IPS-20b (cell line): ENCODE measurements around the gene ETV2.
A peak's percentile ranks its signal among the peaks of the same experiment; 100 is the strongest.

ENCODE experiments used
- H3K27ac ChIP-seq: one replicate; pipeline ENCODE4 v1.5.1; 2013; ENCODE audit warnings: low read length
- H3K27me3 ChIP-seq: 2 replicates; pipeline ENCODE4 v1.6.1; 2013; ENCODE audit warnings: mild to moderate bottlenecking, low read length, inconsistent platforms; ENCODE audit not compliant: insufficient read depth
- H3K36me3 ChIP-seq: 2 replicates; pipeline ENCODE4 v1.6.1; 2013; ENCODE audit warnings: low read depth, mild to moderate bottlenecking, inconsistent platforms, low read length, moderate library complexity; ENCODE audit not compliant: insufficient read depth
- H3K4me1 ChIP-seq: 2 replicates; pipeline ENCODE4 v1.6.1; 2013; ENCODE audit warnings: mild to moderate bottlenecking, control low read depth, inconsistent platforms, low read length, moderate library complexity; ENCODE audit not compliant: insufficient read depth
- H3K4me3 ChIP-seq: 2 replicates; pipeline ENCODE4 v1.5.1; 2013; ENCODE audit warnings: mild to moderate bottlenecking, low read length, inconsistent platforms
- H3K9ac ChIP-seq: 2 replicates; pipeline ENCODE4 v1.6.1; 2013; ENCODE audit warnings: low read depth, mild to moderate bottlenecking, inconsistent platforms, low read length, moderate library complexity
- H3K9me3 ChIP-seq: 2 replicates; pipeline ENCODE4 v1.6.1; 2013; ENCODE audit warnings: mild to moderate bottlenecking, low read depth, low read length, inconsistent platforms; ENCODE audit not compliant: insufficient read depth

ETV2 gene

GRCh38 chr19:35612224-35612558, 29.4 kb upstream of the ETV2 start:
- Histone ChIP-seq H3K27ac (no peak overlapping the region), H3K4me3 (peak overlapping the region; percentile 84), H3K4me1 (0 out of 2 replicates have a peak, but pooled peaks cover 3% of the 10 kb centered on the region), H3K36me3 (peaks cover 24% of the 10 kb centered on the region), H3K9ac (no peak overlapping the region; the same call in 1 of the 2 replicates), H3K9me3 (peaks cover 6% of the 10 kb centered on the region), H3K27me3 (peaks cover 8% of the 10 kb centered on the region)

GRCh38 chr19:35612559-35613321, 28.8 kb upstream of the ETV2 start, which contains the start of gene HAUS5:
Gene HAUS5 (plus strand): TSS chr19:35612735. CDS start chr19:35612795, 60 bp downstream.
- Histone ChIP-seq H3K36me3 (peaks cover 29% of the 10 kb centered on the region), H3K9ac (peak within 1 kb of the TSS; percentile 94), H3K27ac (no peak within 1 kb of the TSS), H3K4me1 (0 out of 2 replicates have a peak, but pooled peaks cover 3% of the 10 kb centered on the region), H3K9me3 (peaks cover 1% of the 10 kb centered on the region), H3K27me3 (peaks cover 8% of the 10 kb centered on the region), H3K4me3 (peak within 1 kb of the TSS; percentile 84)

- Histone ChIP-seq H3K4me3 (peak overlapping the region; percentile 84; the same call in 1 of the 2 replicates), H3K9me3 (no peaks in the 10 kb centered on the region), H3K9ac (no peak overlapping the region), H3K4me1 (0 out of 2 replicates have a peak, but pooled peaks cover 3% of the 10 kb centered on the region), H3K36me3 (peaks cover 29% of the 10 kb centered on the region), H3K27ac (no peak overlapping the region), H3K27me3 (peaks cover 8% of the 10 kb centered on the region)
Measured at GRCh38 chr19:35613574-35613973, 28.0 kb upstream of the ETV2 start.

- Histone ChIP-seq H3K4me3 (no peak overlapping the region), H3K4me1 (0 out of 2 replicates have a peak, but pooled peaks cover 3% of the 10 kb centered on the region), H3K27ac (no peak overlapping the region), H3K9me3 (no peaks in the 10 kb centered on the region), H3K9ac (no peak overlapping the region), H3K27me3 (peaks cover 8% of the 10 kb centered on the region), H3K36me3 (peaks cover 29% of the 10 kb centered on the region)
Measured at GRCh38 chr19:35615036-35615435, 26.5 kb upstream of the ETV2 start.

GRCh38 chr19:35618857-35619256, 22.7 kb upstream of the ETV2 start:
- no peaks in the 10 kb centered on the region for H3K4me1 ChIP-seq
- H3K36me3 ChIP-seq: peaks cover 53% of the 10 kb centered on the region
- no peaks in the 10 kb centered on the region for H3K27me3 ChIP-seq
- no peaks in the 10 kb centered on the region for H3K9me3 ChIP-seq
- no peak overlapping the region for H3K4me3 ChIP-seq
- H3K9ac ChIP-seq: no peak overlapping the region
- H3K27ac ChIP-seq: no peak overlapping the region

GRCh38 chr19:35619290-35619923, 22.1 kb upstream of the ETV2 start:
- no peak overlapping the region for H3K9ac ChIP-seq
- H3K4me3 ChIP-seq: no peak overlapping the region
- no peaks in the 10 kb centered on the region for H3K4me1 ChIP-seq
- H3K27ac ChIP-seq: no peak overlapping the region
- no peaks in the 10 kb centered on the region for H3K27me3 ChIP-seq
- no peaks in the 10 kb centered on the region for H3K9me3 ChIP-seq
- peaks cover 53% of the 10 kb centered on the region for H3K36me3 ChIP-seq

GRCh38 chr19:35620001-35620400, 21.5 kb upstream of the ETV2 start:
- H3K9ac ChIP-seq: no peak overlapping the region
- H3K27ac ChIP-seq: no peak overlapping the region
- H3K9me3 ChIP-seq: no peaks in the 10 kb centered on the region
- H3K27me3 ChIP-seq: no peaks in the 10 kb centered on the region
- peaks cover 48% of the 10 kb centered on the region for H3K36me3 ChIP-seq
- H3K4me1 ChIP-seq: no peaks in the 10 kb centered on the region
- no peak overlapping the region for H3K4me3 ChIP-seq

- H3K36me3 ChIP-seq: peaks cover 34% of the 10 kb centered on the region
- no peak overlapping the region for H3K4me3 ChIP-seq
- H3K27ac ChIP-seq: no peak overlapping the region
- no peak overlapping the region for H3K9ac ChIP-seq
- H3K9me3 ChIP-seq: no peaks in the 10 kb centered on the region
- no peaks in the 10 kb centered on the region for H3K27me3 ChIP-seq
- no peaks in the 10 kb centered on the region for H3K4me1 ChIP-seq
Measured at GRCh38 chr19:35621708-35622107, 19.8 kb upstream of the ETV2 start.

- no peak overlapping the region for H3K27ac ChIP-seq
- peaks cover 24% of the 10 kb centered on the region for H3K36me3 ChIP-seq
- H3K27me3 ChIP-seq: no peaks in the 10 kb centered on the region
- H3K4me3 ChIP-seq: no peak overlapping the region
- H3K9ac ChIP-seq: no peak overlapping the region
- H3K9me3 ChIP-seq: no peaks in the 10 kb centered on the region
- no peaks in the 10 kb centered on the region; the same call in 1 of the 2 replicates for H3K4me1 ChIP-seq
Measured at GRCh38 chr19:35622750-35623149, 18.8 kb upstream of the ETV2 start.

- Histone ChIP-seq H3K27me3 (no peaks in the 10 kb centered on the region), H3K9me3 (no peaks in the 10 kb centered on the region), H3K27ac (no peak overlapping the region), H3K36me3 (peaks cover 24% of the 10 kb centered on the region), H3K9ac (no peak overlapping the region), H3K4me1 (no peaks in the 10 kb centered on the region; the same call in 1 of the 2 replicates), H3K4me3 (no peak overlapping the region)
Measured at GRCh38 chr19:35623327-35624010, 18.1 kb upstream of the ETV2 start.

- Histone ChIP-seq H3K27ac (no peak overlapping the region), H3K27me3 (no peaks in the 10 kb centered on the region), H3K9me3 (no peaks in the 10 kb centered on the region), H3K4me3 (peak overlapping the region; percentile 97), H3K9ac (peak overlapping the region; percentile 76; the same call in 1 of the 2 replicates), H3K4me1 (peaks cover 2% of the 10 kb centered on the region; the same call in 1 of the 2 replicates), H3K36me3 (peaks cover 30% of the 10 kb centered on the region)
Measured at GRCh38 chr19:35628264-35628564, 13.3 kb upstream of the ETV2 start.
